Vagina (tissue), 2 donors: Measurements from ENCODE around the gene DYSF. TPM values are rescaled to one million over a fixed set of nuclear protein-coding genes. Genes with fewer than 3 reads are reported as not detected.

Experiments
- DNase-seq, 2 donors: peaks; one replicate each; pipeline ENCODE4 v3.0.0-alpha.2; 2017; ENCODE audit errors: extremely low spot score in 2 of 2
- H3K27ac ChIP-seq: fragments of 200-600 bp; sonication (generic); one replicate; pipeline ENCODE4 v1.5.1; 2019
- H3K27me3 ChIP-seq: fragments of 200-600 bp; sonication (generic); one replicate; pipeline ENCODE4 v1.5.1; 2019
- H3K36me3 ChIP-seq, 2 donors: fragments of 200-600 bp; sonication (generic); one replicate each; pipeline ENCODE4 v1.5.1; 2017 to 2019
- H3K4me1 ChIP-seq: fragments of 200-600 bp; sonication (generic); one replicate; pipeline ENCODE4 v1.5.1; 2019
- H3K4me3 ChIP-seq, 2 donors: fragments of 200-600 bp; sonication (generic); 1 replicate in 1 of 2; 2 replicates in 1 of 2; pipeline ENCODE4 v1.5.1; 2016 to 2019
- H3K9me3 ChIP-seq: fragments of 200-600 bp; sonication (generic); one replicate; pipeline ENCODE4 v1.5.1; 2019
- POLR2A ChIP-seq, 2 donors: fragments of 450-650 bp; IDR thresholded peaks; one replicate each; pipeline ENCODE4 v1.6.1; 2017; ENCODE audit warnings: antibody characterized with exemption in 2 of 2, mild to moderate bottlenecking in 2 of 2, moderate library complexity in 2 of 2
- POLR2AphosphoS5 ChIP-seq, 2 donors: sonication (generic); formaldehyde crosslinking; IDR thresholded peaks; one replicate each; pipeline ENCODE4 v1.9.0; 2017; ENCODE audit warnings: antibody characterized with exemption in 2 of 2, mild to moderate bottlenecking in 2 of 2, low read depth in 1 of 2; ENCODE audit not compliant: insufficient read depth in 1 of 2
- intact Hi-C: fragments of 100-400 bp; cut with DNase I; formaldehyde crosslinking; loops from one replicate; pipeline ENCODE4 v1.15.1; 2023
- total RNA-seq: library from RNA; depleted of rRNA; stranded (reverse); fragments of >200 nt; gene quantifications from one replicate; pipeline ENCODE4 v1.2.3, GENCODE V29; 2016
- TF ChIP-seq, protein P1 (sequence below), 3 experiments: fragments of 450-650 bp in 2 of 3; fragments of 200-600 bp in 1 of 3; sonication (generic) in 1 of 3; IDR thresholded peaks; one replicate each; pipeline ENCODE4 v1.5.1; 2017 to 2019; ENCODE audit warnings: antibody characterized with exemption in 3 of 3, mild to moderate bottlenecking in 2 of 3, moderate library complexity in 2 of 3

Gene DYSF
- total RNA-seq, 1 donor from 2014 or later: 10.1 TPM

DNA sequence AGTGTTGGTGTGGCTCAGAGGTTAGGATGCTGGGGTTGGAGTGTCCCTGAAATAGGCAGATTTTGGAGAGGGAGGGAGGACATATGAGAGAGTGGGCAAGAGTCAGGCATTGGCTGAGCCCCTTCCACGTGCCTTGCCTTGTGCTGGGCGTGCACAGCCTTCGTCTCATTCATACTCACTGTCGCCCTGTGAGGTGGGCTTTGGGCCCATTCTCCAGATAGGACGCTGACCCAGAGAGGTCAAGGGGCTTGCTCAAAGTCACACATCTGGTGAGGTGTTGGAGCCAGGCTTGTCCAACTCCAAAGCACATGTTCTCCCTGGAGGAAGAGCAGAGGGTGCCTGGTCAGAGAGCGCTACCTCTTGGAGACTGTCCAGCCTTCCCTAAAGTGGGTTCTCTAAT is 166.8 kb downstream of the DYSF start:
- peak in 1 of 2 donors; percentile 75 for DNase-seq
- Histone ChIP-seq H3K4me3 (no peak overlapping the region), H3K27me3 (no peaks in the 10 kb centered on the region), H3K4me1 (peaks cover 5% of the 10 kb centered on the region), H3K36me3 (no peaks in the 10 kb centered on the region), H3K9me3 (no peaks in the 10 kb centered on the region), H3K27ac (no peak overlapping the region)
- intact Hi-C loops: no loop called here
- TF ChIP-seq POLR2A (IDR thresholded peaks at IDR 0.05) (no peak), POLR2AphosphoS5 (IDR thresholded peaks at IDR 0.05; ENCODE audit: insufficient read depth in 1 of 2, low read depth in 1 of 2) (no peak)
- TF ChIP-seq, protein P1, sequence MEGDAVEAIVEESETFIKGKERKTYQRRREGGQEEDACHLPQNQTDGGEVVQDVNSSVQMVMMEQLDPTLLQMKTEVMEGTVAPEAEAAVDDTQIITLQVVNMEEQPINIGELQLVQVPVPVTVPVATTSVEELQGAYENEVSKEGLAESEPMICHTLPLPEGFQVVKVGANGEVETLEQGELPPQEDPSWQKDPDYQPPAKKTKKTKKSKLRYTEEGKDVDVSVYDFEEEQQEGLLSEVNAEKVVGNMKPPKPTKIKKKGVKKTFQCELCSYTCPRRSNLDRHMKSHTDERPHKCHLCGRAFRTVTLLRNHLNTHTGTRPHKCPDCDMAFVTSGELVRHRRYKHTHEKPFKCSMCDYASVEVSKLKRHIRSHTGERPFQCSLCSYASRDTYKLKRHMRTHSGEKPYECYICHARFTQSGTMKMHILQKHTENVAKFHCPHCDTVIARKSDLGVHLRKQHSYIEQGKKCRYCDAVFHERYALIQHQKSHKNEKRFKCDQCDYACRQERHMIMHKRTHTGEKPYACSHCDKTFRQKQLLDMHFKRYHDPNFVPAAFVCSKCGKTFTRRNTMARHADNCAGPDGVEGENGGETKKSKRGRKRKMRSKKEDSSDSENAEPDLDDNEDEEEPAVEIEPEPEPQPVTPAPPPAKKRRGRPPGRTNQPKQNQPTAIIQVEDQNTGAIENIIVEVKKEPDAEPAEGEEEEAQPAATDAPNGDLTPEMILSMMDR (IDR thresholded peaks at IDR 0.05): no peak

DNA sequence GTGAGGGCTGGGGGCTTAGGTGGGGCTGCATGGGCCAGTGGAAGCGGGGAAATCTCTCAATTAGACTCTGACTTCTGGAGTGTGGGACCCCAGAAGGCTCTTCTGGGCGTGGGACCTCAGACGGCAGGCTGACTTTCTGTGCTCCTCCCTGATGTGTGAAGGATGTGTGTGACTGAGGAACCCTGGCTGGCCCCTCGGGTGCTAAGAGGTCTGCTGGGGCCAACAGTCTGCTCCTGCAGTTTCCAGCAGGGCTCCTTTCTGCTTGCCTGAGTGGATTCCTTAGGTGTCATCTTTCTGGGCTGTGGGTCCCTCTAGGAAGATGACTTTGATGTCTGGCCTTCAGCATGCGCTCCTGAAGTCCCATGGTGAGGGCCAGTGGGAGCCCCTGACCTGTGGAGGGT is 167.5 kb downstream of the DYSF start:
- Histone ChIP-seq H3K9me3 (no peaks in the 10 kb centered on the region), H3K4me3 (no peak overlapping the region), H3K27me3 (no peaks in the 10 kb centered on the region), H3K27ac (no peak overlapping the region), H3K4me1 (no peaks in the 10 kb centered on the region), H3K36me3 (no peaks in the 10 kb centered on the region)
- intact Hi-C loops: no loop called here
- TF ChIP-seq POLR2A (IDR thresholded peaks at IDR 0.05): no peak
- TF ChIP-seq, protein P1 (IDR thresholded peaks at IDR 0.05): no peak
- TF ChIP-seq POLR2AphosphoS5 (IDR thresholded peaks at IDR 0.05; ENCODE audit: insufficient read depth in 1 of 2, low read depth in 1 of 2): no peak
- no peak for DNase-seq

DNA sequence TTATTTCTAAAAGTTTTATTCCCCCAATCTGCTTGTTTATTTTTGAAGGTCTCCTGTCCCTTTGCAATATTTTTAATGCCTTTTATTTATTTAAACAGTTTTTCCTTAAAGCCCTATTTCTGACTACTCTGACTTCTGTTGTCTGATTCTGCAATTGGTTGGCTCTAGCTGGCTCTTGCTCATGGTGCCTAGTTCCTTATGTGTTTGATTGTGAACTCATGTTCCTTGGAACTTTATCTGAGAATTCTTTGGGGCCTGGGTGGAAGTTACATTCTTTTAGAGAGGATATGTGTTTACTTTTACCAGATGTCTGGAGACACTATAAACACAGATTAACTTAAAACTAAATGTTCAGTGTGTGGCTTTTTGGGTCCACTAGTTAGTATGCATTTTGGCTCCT is 175.9 kb downstream of the DYSF start:
- Histone ChIP-seq H3K27me3 (no peaks in the 10 kb centered on the region), H3K4me3 (no peak overlapping the region), H3K27ac (no peak overlapping the region), H3K36me3 (no peaks in the 10 kb centered on the region), H3K9me3 (no peaks in the 10 kb centered on the region), H3K4me1 (no peaks in the 10 kb centered on the region)
- TF ChIP-seq, protein P1 (IDR thresholded peaks at IDR 0.05): no peak
- TF ChIP-seq POLR2A (IDR thresholded peaks at IDR 0.05) (no peak), POLR2AphosphoS5 (IDR thresholded peaks at IDR 0.05; ENCODE audit: insufficient read depth in 1 of 2, low read depth in 1 of 2) (no peak)
- intact Hi-C loops: no loop called here
- DNase-seq: no peak

DNA sequence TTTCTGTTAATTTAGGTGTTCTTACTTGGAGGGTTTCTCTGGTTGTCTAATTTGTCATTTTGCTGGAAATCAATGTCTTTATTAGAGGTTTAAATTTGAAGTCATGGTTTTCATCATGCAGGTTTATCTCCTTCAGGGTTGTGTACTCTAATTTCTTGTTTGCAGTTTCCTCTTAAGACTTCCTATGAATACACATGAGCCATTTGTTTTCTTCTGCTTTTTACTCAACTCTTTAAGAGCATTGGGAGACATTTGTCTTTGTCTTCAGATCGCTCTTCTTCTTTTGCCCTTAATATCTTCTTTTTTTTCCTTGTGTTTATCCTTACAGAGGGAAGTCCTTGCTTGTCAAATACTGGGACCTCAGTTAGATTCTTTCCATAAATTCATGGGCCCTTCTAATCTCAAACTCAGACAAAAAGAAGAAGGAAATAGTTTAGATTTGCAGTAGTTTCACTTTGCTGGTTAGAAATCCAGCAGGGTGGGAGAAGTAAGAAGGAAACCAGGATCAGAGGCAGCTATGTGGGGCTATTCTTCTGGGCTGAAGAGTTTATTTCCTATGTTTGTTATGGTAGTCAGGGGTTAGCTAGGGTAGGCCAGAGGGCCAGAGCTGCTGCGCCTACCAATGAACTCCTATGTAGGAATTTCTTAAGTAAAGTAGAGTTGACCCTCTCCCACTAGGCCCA is 176.6 kb downstream of the DYSF start:
- no peak for DNase-seq
- H3K27me3 ChIP-seq: no peaks in the 10 kb centered on the region
- no peak overlapping the region for H3K4me3 ChIP-seq
- H3K9me3 ChIP-seq: no peaks in the 10 kb centered on the region
- H3K27ac ChIP-seq: no peak overlapping the region
- TF ChIP-seq POLR2A (IDR thresholded peaks at IDR 0.05): no peak
- TF ChIP-seq, protein P1 (IDR thresholded peaks at IDR 0.05): no peak
- TF ChIP-seq POLR2AphosphoS5 (IDR thresholded peaks at IDR 0.05; ENCODE audit: insufficient read depth in 1 of 2, low read depth in 1 of 2): no peak
- no peaks in the 10 kb centered on the region for H3K36me3 ChIP-seq
- intact Hi-C loops: no loop called here
- no peaks in the 10 kb centered on the region for H3K4me1 ChIP-seq
